NCI-H446 (cell line): ENCODE results near the gene TBC1D1.
A peak's percentile ranks its signal among the peaks of the same experiment; 100 is the strongest.

Experiments
- DNase-seq, 2 experiments: peaks; one replicate each; lab custom pipeline; 2025; lab: John Stamatoyannopoulos, UW

Gene TBC1D1

GRCh38 chr4:38055566-38055965 is 164.7 kb downstream of the TBC1D1 start:
- no peak for DNase-seq

- DNase-seq: peak in 1 of 2 experiments; percentile 16
These were observed 165.3 kb downstream of the TBC1D1 start for GRCh38 chr4:38056011-38056685.

- DNase-seq: no peak
These were observed 167.3 kb downstream of the TBC1D1 start for GRCh38 chr4:38058151-38058550.

GRCh38 chr4:38060829-38061431 is 170.0 kb downstream of the TBC1D1 start:
- DNase-seq: no peak

- peak; percentile 39 to 64 for DNase-seq
These were observed 171.3 kb downstream of the TBC1D1 start for GRCh38 chr4:38062088-38062775.

- DNase-seq: no peak
These were observed 171.9 kb downstream of the TBC1D1 start for GRCh38 chr4:38062776-38063097.

- no peak for DNase-seq
These were observed 174.3 kb downstream of the TBC1D1 start for GRCh38 chr4:38065176-38065575.

GRCh38 chr4:38065900-38066299 is 175.0 kb downstream of the TBC1D1 start:
- no peak for DNase-seq

GRCh38 chr4:38067499-38067898 is 176.6 kb downstream of the TBC1D1 start:
- no peak for DNase-seq

GRCh38 chr4:38068107-38068506 is 177.2 kb downstream of the TBC1D1 start:
- DNase-seq: no peak

GRCh38 chr4:38069271-38069760 is 178.4 kb downstream of the TBC1D1 start:
- DNase-seq: peak in 1 of 2 experiments; percentile 14

- DNase-seq: no peak
These were observed 181.0 kb downstream of the TBC1D1 start for GRCh38 chr4:38071801-38072431.

GRCh38 chr4:38072578-38072977 is 181.7 kb downstream of the TBC1D1 start:
- DNase-seq: no peak

- no peak for DNase-seq
These were observed 182.8 kb downstream of the TBC1D1 start for GRCh38 chr4:38073596-38074234.

GRCh38 chr4:38075370-38076152 is 184.7 kb downstream of the TBC1D1 start:
- no peak for DNase-seq

GRCh38 chr4:38076153-38076669 is 185.3 kb downstream of the TBC1D1 start:
- DNase-seq: no peak

GRCh38 chr4:38077791-38078489 is 187.1 kb downstream of the TBC1D1 start:
- DNase-seq: no peak

- DNase-seq: no peak
These were observed 187.9 kb downstream of the TBC1D1 start for GRCh38 chr4:38078590-38079421.
